Trophoblast cell (in vitro differentiated cells and primary cell): ENCODE results near the gene FRY.

ENCODE experiments used
- DNase-seq, 2 donors: peaks; one replicate each; pipeline ENCODE4 v3.0.0-alpha.2; 2016
- H2AFZ ChIP-seq: 2 replicates; pipeline ENCODE4 v1.6.1; 2013; ENCODE audit warnings: low read length, moderate library complexity, mild to moderate bottlenecking; ENCODE audit not compliant: insufficient read depth, poor library complexity
- H2AK5ac ChIP-seq: 2 replicates; pipeline ENCODE4 v1.6.1; 2013; ENCODE audit warnings: mild to moderate bottlenecking, low read length
- H2BK120ac ChIP-seq: 2 replicates; pipeline ENCODE4 v1.6.1; 2013; ENCODE audit warnings: low read length, mild to moderate bottlenecking, moderate library complexity; ENCODE audit not compliant: insufficient read depth, poor library complexity
- H2BK12ac ChIP-seq: 2 replicates; pipeline ENCODE4 v1.6.1; 2013; ENCODE audit warnings: mild to moderate bottlenecking, low read length, moderate library complexity
- H2BK5ac ChIP-seq: 2 replicates; pipeline ENCODE4 v1.6.1; 2013; ENCODE audit warnings: low read length, low read depth, moderate library complexity, mild to moderate bottlenecking; ENCODE audit not compliant: poor library complexity
- H3K14ac ChIP-seq: 2 replicates; pipeline ENCODE4 v1.6.1; 2013; ENCODE audit warnings: mild to moderate bottlenecking, low read length
- H3K18ac ChIP-seq: 2 replicates; pipeline ENCODE4 v1.6.1; 2013; ENCODE audit warnings: mild to moderate bottlenecking, low read length
- H3K23ac ChIP-seq: 2 replicates; pipeline ENCODE4 v1.6.1; 2013; ENCODE audit warnings: low read length
- H3K27ac ChIP-seq: 2 replicates; pipeline ENCODE4 v1.5.1; 2013; ENCODE audit warnings: low read depth, mild to moderate bottlenecking, inconsistent platforms, low read length, moderate library complexity
- H3K27me3 ChIP-seq: 2 replicates; pipeline ENCODE4 v1.6.1; 2013; ENCODE audit warnings: inconsistent platforms, mild to moderate bottlenecking, low read length, moderate library complexity; ENCODE audit not compliant: insufficient read depth
- H3K36me3 ChIP-seq, 2 experiments: 1 replicate in 1 of 2; 2 replicates in 1 of 2; pipeline ENCODE4 v1.6.1; 2013; ENCODE audit warnings: low read length in 2 of 2, mild to moderate bottlenecking in 2 of 2, moderate library complexity in 1 of 2; ENCODE audit not compliant: insufficient read depth in 2 of 2, control insufficient read depth in 1 of 2
- H3K4ac ChIP-seq: 2 replicates; pipeline ENCODE4 v1.6.1; 2013; ENCODE audit warnings: low read depth, mild to moderate bottlenecking, low read length, moderate library complexity
- H3K4me1 ChIP-seq, 2 experiments: 1 replicate in 1 of 2; 2 replicates in 1 of 2; pipeline ENCODE4 v1.6.1; 2013; ENCODE audit warnings: low read length in 2 of 2, mild to moderate bottlenecking in 2 of 2, moderate library complexity in 1 of 2; ENCODE audit not compliant: insufficient read depth in 2 of 2, control insufficient read depth in 1 of 2
- H3K4me2 ChIP-seq: 2 replicates; pipeline ENCODE4 v1.6.1; 2013; ENCODE audit warnings: inconsistent platforms, mild to moderate bottlenecking, low read length, moderate library complexity
- H3K4me3 ChIP-seq: 2 replicates; pipeline ENCODE4 v1.5.1; 2013; ENCODE audit warnings: mild to moderate bottlenecking, low read depth, low read length, inconsistent platforms
- H3K79me1 ChIP-seq: one replicate; pipeline ENCODE4 v1.6.1; 2013; ENCODE audit warnings: low read length
- H3K79me2 ChIP-seq: 2 replicates; pipeline ENCODE4 v1.6.1; 2013; ENCODE audit warnings: low read length, mild to moderate bottlenecking; ENCODE audit not compliant: control insufficient read depth, insufficient read depth, poor library complexity
- H3K9ac ChIP-seq: 2 replicates; pipeline ENCODE4 v1.6.1; 2013; ENCODE audit warnings: mild to moderate bottlenecking, low read length
- H3K9me3 ChIP-seq: 2 replicates; pipeline ENCODE4 v1.6.1; 2013; ENCODE audit warnings: low read depth, mild to moderate bottlenecking, control low read depth, inconsistent platforms, low read length; ENCODE audit not compliant: insufficient read depth
- H4K12ac ChIP-seq: 2 replicates; pipeline ENCODE4 v1.6.1; 2013; ENCODE audit warnings: low read depth, mild to moderate bottlenecking, low read length, moderate library complexity
- H4K8ac ChIP-seq: 2 replicates; pipeline ENCODE4 v1.6.1; 2013; ENCODE audit warnings: low read depth, mild to moderate bottlenecking, low read length, moderate library complexity
- H4K91ac ChIP-seq: one replicate; pipeline ENCODE4 v1.6.1; 2013; ENCODE audit warnings: low read depth, mild to moderate bottlenecking, low read length, moderate library complexity
- WGBS: extraction: QIAGEN DNeasy Blood & Tissue Kit; methylation state at CpG from one replicate; pipeline ENCODE4 v1.1.7; 2013; ENCODE audit warnings: missing lambda C conversion rate; ENCODE audit not compliant: insufficient read length, insufficient coverage; ENCODE audit errors: extremely low coverage; 5-methylcytosine and 5-hydroxymethylcytosine counted together

Gene FRY

GRCh38 chr13:32028711-32029110 is 2.9 kb upstream of the FRY start:
- Histone ChIP-seq H2BK5ac (no peak overlapping the region), H3K14ac (no peak overlapping the region), H3K36me3 (no peaks in the 10 kb centered on the region), H3K9me3 (no peaks in the 10 kb centered on the region), H2AFZ (no peak overlapping the region), H3K4me2 (no peak overlapping the region), H3K23ac (no peak overlapping the region), H3K27ac (no peak overlapping the region), H4K8ac (no peak overlapping the region), H2BK12ac (no peak overlapping the region), H4K12ac (no peak overlapping the region), H3K4ac (no peak overlapping the region), H3K18ac (no peak overlapping the region), H3K79me2 (no peaks in the 10 kb centered on the region), H2BK120ac (no peak overlapping the region), H3K27me3 (no peaks in the 10 kb centered on the region), H4K91ac (no peak overlapping the region), H3K79me1 (no peaks in the 10 kb centered on the region), H2AK5ac (no peak overlapping the region), H3K9ac (no peak overlapping the region), H3K4me3 (no peak overlapping the region), H3K4me1 (peaks cover 0 to 4% of the 10 kb centered on the region in 2 experiments)
- WGBS: no CpG with 5 or more reads among the region's 3 CpGs
- DNase-seq: no peak

GRCh38 chr13:32029684-32030083 is 1.9 kb upstream of the FRY start:
- Histone ChIP-seq H3K79me1 (no peaks in the 10 kb centered on the region), H3K27me3 (no peaks in the 10 kb centered on the region), H2BK120ac (no peak overlapping the region), H3K18ac (no peak overlapping the region), H3K23ac (no peak overlapping the region), H3K27ac (no peak overlapping the region), H3K4me2 (no peak overlapping the region), H2AFZ (no peak overlapping the region), H2BK12ac (no peak overlapping the region), H2BK5ac (no peak overlapping the region), H3K9ac (no peak overlapping the region), H3K14ac (no peak overlapping the region), H3K4me1 (peaks cover 0 to 4% of the 10 kb centered on the region in 2 experiments), H3K36me3 (no peaks in the 10 kb centered on the region), H4K91ac (no peak overlapping the region), H2AK5ac (no peak overlapping the region), H3K79me2 (no peaks in the 10 kb centered on the region), H3K4ac (no peak overlapping the region), H4K8ac (no peak overlapping the region), H4K12ac (no peak overlapping the region), H3K9me3 (no peaks in the 10 kb centered on the region), H3K4me3 (no peak overlapping the region)
- DNase-seq: no peak
- no CpG with 5 or more reads among the region's 6 CpGs for WGBS

GRCh38 chr13:32031815-32032370 is 319 bp downstream of the FRY start:
- Histone ChIP-seq H3K27me3 (no peaks in the 10 kb centered on the region), H3K18ac (no peak overlapping the region), H3K4ac (no peak overlapping the region), H2AFZ (peak overlapping the region; percentile 50), H3K9ac (no peak overlapping the region), H3K36me3 (no peaks in the 10 kb centered on the region), H4K8ac (no peak overlapping the region), H4K91ac (no peak overlapping the region), H2BK12ac (no peak overlapping the region), H4K12ac (no peak overlapping the region), H3K4me3 (peak overlapping the region; percentile 71), H3K4me1 (peaks cover 0 to 4% of the 10 kb centered on the region in 2 experiments), H3K27ac (no peak overlapping the region), H2BK5ac (no peak overlapping the region), H2BK120ac (no peak overlapping the region), H3K9me3 (no peaks in the 10 kb centered on the region), H2AK5ac (no peak overlapping the region), H3K79me1 (no peaks in the 10 kb centered on the region), H3K4me2 (peak overlapping the region; percentile 86), H3K79me2 (no peaks in the 10 kb centered on the region), H3K23ac (no peak overlapping the region), H3K14ac (no peak overlapping the region)
- WGBS: no CpG with 5 or more reads among the region's 3 CpGs
- no peak for DNase-seq

GRCh38 chr13:32032759-32033158 is 1.2 kb downstream of the FRY start:
- Histone ChIP-seq H4K12ac (no peak overlapping the region), H2AFZ (no peak overlapping the region), H3K18ac (no peak overlapping the region), H2BK12ac (no peak overlapping the region), H4K91ac (no peak overlapping the region), H3K9ac (no peak overlapping the region), H3K4me1 (peaks cover 0 to 4% of the 10 kb centered on the region in 2 experiments), H3K23ac (no peak overlapping the region), H4K8ac (no peak overlapping the region), H3K14ac (no peak overlapping the region), H3K79me2 (no peaks in the 10 kb centered on the region), H3K4me3 (no peak overlapping the region), H3K4me2 (no peak overlapping the region), H3K4ac (no peak overlapping the region), H3K9me3 (no peaks in the 10 kb centered on the region), H3K79me1 (no peaks in the 10 kb centered on the region), H3K36me3 (no peaks in the 10 kb centered on the region), H3K27me3 (no peaks in the 10 kb centered on the region), H2BK5ac (no peak overlapping the region), H2AK5ac (no peak overlapping the region), H3K27ac (no peak overlapping the region), H2BK120ac (no peak overlapping the region)
- DNase-seq: no peak
- no CpG with 5 or more reads among the region's 1 CpG for WGBS
